Chondrocyte (in vitro differentiated cells): ENCODE data around the gene NCAPD2. TPM values are rescaled to one million over a fixed set of nuclear protein-coding genes. Genes with fewer than 3 reads are reported as not detected.

Experiments used
- DNase-seq: peaks from one replicate; pipeline ENCODE4 v3.0.0; 2021; ENCODE audit warnings: mixed read lengths, low spot score
- H3K27ac Mint-ChIP-seq: one replicate; pipeline ENCODE4 v1.8.0; 2021; ENCODE audit warnings: mild to moderate bottlenecking, moderate library complexity, mixed read lengths; ENCODE audit not compliant: unreplicated experiment
- H3K27me3 Mint-ChIP-seq: 2 replicates; pipeline ENCODE4 v1.8.0; 2021; ENCODE audit warnings: low read depth, mixed read lengths
- H3K36me3 Mint-ChIP-seq: 2 replicates; pipeline ENCODE4 v1.8.0; 2021; ENCODE audit warnings: low read depth, mixed read lengths
- H3K4me1 Mint-ChIP-seq: 2 replicates; pipeline ENCODE4 v1.8.0; 2021; ENCODE audit warnings: low read depth, mild to moderate bottlenecking, mixed read lengths
- H3K4me3 Mint-ChIP-seq: one replicate; pipeline ENCODE4 v1.8.0; 2021; ENCODE audit warnings: mild to moderate bottlenecking, moderate library complexity, mixed read lengths; ENCODE audit not compliant: unreplicated experiment
- H3K9me3 Mint-ChIP-seq: 2 replicates; pipeline ENCODE4 v1.8.0; 2021; ENCODE audit warnings: low read depth, mixed read lengths
- CTCF ChIP-seq: fragments of 200-600 bp; sonication (generic); IDR thresholded peaks from 2 replicates; pipeline ENCODE4 v1.5.0; 2021; ENCODE audit warnings: antibody characterized with exemption, mild to moderate bottlenecking, moderate library complexity
- total RNA-seq: library from RNA; stranded (reverse); gene quantifications from 3 replicates; pipeline ENCODE4 v1.2.1, GENCODE V29; 2021

Gene NCAPD2
- total RNA-seq, 1 donor from 2014 or later = 23.0 TPM

- no peaks in the 10 kb centered on the region for H3K9me3 Mint-ChIP-seq
- H3K4me1 Mint-ChIP-seq = peaks cover 45% of the 10 kb centered on the region
- peak overlapping the region; percentile 36 for H3K27ac Mint-ChIP-seq
- no peak for DNase-seq
- H3K27me3 Mint-ChIP-seq = no peaks in the 10 kb centered on the region
- peaks cover 24% of the 10 kb centered on the region for H3K36me3 Mint-ChIP-seq
- H3K4me3 Mint-ChIP-seq = no peak overlapping the region
- no peak for TF ChIP-seq CTCF
Observed at GRCh38 chr12:6542209-6543009, 48.5 kb downstream of the NCAPD2 start.

- Mint-ChIP-seq H3K4me3 (no peak overlapping the region), H3K4me1 (peaks cover 48% of the 10 kb centered on the region), H3K27ac (no peak overlapping the region), H3K9me3 (no peaks in the 10 kb centered on the region), H3K36me3 (peaks cover 22% of the 10 kb centered on the region), H3K27me3 (no peaks in the 10 kb centered on the region)
- DNase-seq = no peak
- no peak for TF ChIP-seq CTCF
Observed at GRCh38 chr12:6546016-6546415, 52.1 kb downstream of the NCAPD2 start.

- peaks cover 50% of the 10 kb centered on the region for H3K4me1 Mint-ChIP-seq
- H3K9me3 Mint-ChIP-seq = no peaks in the 10 kb centered on the region
- H3K4me3 Mint-ChIP-seq = peak overlapping the region; percentile 57
- no peak for TF ChIP-seq CTCF
- DNase-seq = no peak
- no peaks in the 10 kb centered on the region for H3K27me3 Mint-ChIP-seq
- H3K27ac Mint-ChIP-seq = peak overlapping the region; percentile 95
- peaks cover 17% of the 10 kb centered on the region for H3K36me3 Mint-ChIP-seq
Observed at GRCh38 chr12:6547566-6547965, 53.7 kb downstream of the NCAPD2 start.

GRCh38 chr12:6547987-6548386 lies 54.1 kb downstream of the NCAPD2 start:
- DNase-seq = no peak
- H3K9me3 Mint-ChIP-seq = no peaks in the 10 kb centered on the region
- H3K27ac Mint-ChIP-seq = peak overlapping the region; percentile 95
- no peaks in the 10 kb centered on the region for H3K27me3 Mint-ChIP-seq
- H3K4me3 Mint-ChIP-seq = peak overlapping the region; percentile 57
- TF ChIP-seq CTCF = no peak
- H3K36me3 Mint-ChIP-seq = peaks cover 17% of the 10 kb centered on the region
- H3K4me1 Mint-ChIP-seq = peaks cover 54% of the 10 kb centered on the region

GRCh38 chr12:6548556-6548955 lies 54.7 kb downstream of the NCAPD2 start:
- H3K36me3 Mint-ChIP-seq = peaks cover 17% of the 10 kb centered on the region
- H3K27me3 Mint-ChIP-seq = no peaks in the 10 kb centered on the region
- peak; percentile 91 for DNase-seq
- peak overlapping the region; percentile 95 for H3K27ac Mint-ChIP-seq
- H3K9me3 Mint-ChIP-seq = no peaks in the 10 kb centered on the region
- H3K4me3 Mint-ChIP-seq = peak overlapping the region; percentile 26
- peaks cover 60% of the 10 kb centered on the region for H3K4me1 Mint-ChIP-seq
- no peak for TF ChIP-seq CTCF
